Colonic mucosa (tissue), 4 donors: ENCODE results near the gene TMEM134. TPM values are rescaled to one million over a fixed set of nuclear protein-coding genes. Genes with fewer than 3 reads are reported as not detected.
A peak's percentile ranks its signal among the peaks of the same experiment; 100 is the strongest.
"Not testable (repeated sequence)": the region's sequence is repeated elsewhere in the genome, so short reads cannot be mapped to it uniquely, and the experiment has no call there.

ENCODE experiments used
- DNase-seq: peaks from one replicate; pipeline ENCODE4 v3.0.0-alpha.2; 2020
- H3K27ac ChIP-seq: fragments of 200-600 bp; one replicate; pipeline ENCODE4 v1.8.0; 2021
- H3K27me3 ChIP-seq: fragments of 200-600 bp; one replicate; pipeline ENCODE4 v1.8.0; 2021
- H3K36me3 ChIP-seq: fragments of 200-600 bp; one replicate; pipeline ENCODE4 v1.8.0; 2021
- H3K4me1 ChIP-seq: fragments of 200-600 bp; one replicate; pipeline ENCODE4 v1.8.0; 2021; ENCODE audit warnings: mild to moderate bottlenecking
- H3K4me3 ChIP-seq: fragments of 200-600 bp; one replicate; pipeline ENCODE4 v1.8.0; 2021
- H3K9ac ChIP-seq, 2 donors: one replicate each; pipeline ENCODE4 v1.7.0; 2013; ENCODE audit warnings: control low read depth in 2 of 2, low read depth in 2 of 2, low read length in 2 of 2
- H3K9me3 ChIP-seq: fragments of 200-600 bp; one replicate; pipeline ENCODE4 v1.8.0; 2021
- CTCF ChIP-seq: fragments of 200-600 bp; IDR thresholded peaks from one replicate; pipeline ENCODE4 v1.8.0; 2022; ENCODE audit warnings: antibody characterized with exemption, mild to moderate bottlenecking
- intact Hi-C: fragments of 100-400 bp; cut with DNase I; formaldehyde crosslinking; loops from one replicate; pipeline ENCODE4 v1.14.1; 2022
- total RNA-seq, 2 donors: library from RNA; stranded (reverse); fragmentation: NEBNext Ultra II Directional in 1 of 2; extraction: Animal tissue kit (Norgen Biotek cat#: 25700) in 1 of 2; gene quantifications; one replicate each; pipeline ENCODE4 v1.2.1, GENCODE V29; 2021
- donor health status: healthy.
- donor health status: DM: no; HTN: no; CAD: no.
- donor health status: DM: no; HTN: no; CAD: no.

The TMEM134 gene
- total RNA-seq, 2 donors from 2014 or later = 50.1 to 59.5 TPM

GRCh38 chr11:67429038-67429668 lies 39.9 kb downstream of the TMEM134 start:
- TF ChIP-seq CTCF = no peak
- peaks cover 12% of the 10 kb centered on the region for H3K36me3 ChIP-seq
- no peak for DNase-seq
- H3K4me1 ChIP-seq = peaks cover 8% of the 10 kb centered on the region
- H3K27me3 ChIP-seq = no peaks in the 10 kb centered on the region
- H3K9me3 ChIP-seq = no peaks in the 10 kb centered on the region
- H3K27ac ChIP-seq = no peak overlapping the region
- H3K9ac ChIP-seq = peak overlapping the region; percentile 74 to 87
- intact Hi-C loops = no loop called here
- peak overlapping the region; percentile 89 for H3K4me3 ChIP-seq

GRCh38 chr11:67428052-67429001 lies 40.7 kb downstream of the TMEM134 start, which contains the start of gene RPS6KB2:
Gene RPS6KB2 (plus strand): TSS chr11:67428494. CDS start chr11:67428546, 52 bp downstream.
- Histone ChIP-seq H3K27me3 (no peaks in the 10 kb centered on the region), H3K4me3 (peak within 1 kb of the TSS; percentile 89), H3K9me3 (no peaks in the 10 kb centered on the region), H3K9ac (peak within 1 kb of the TSS; percentile 74 to 87), H3K4me1 (peaks cover 8% of the 10 kb centered on the region), H3K36me3 (peaks cover 11% of the 10 kb centered on the region), H3K27ac (peak within 1 kb of the TSS; percentile 63)
- TF ChIP-seq CTCF = no peak
- DNase-seq = peak; percentile 100
- intact Hi-C loops = no loop called here

GRCh38 chr11:67427364-67427859 lies 41.6 kb downstream of the TMEM134 start:
- intact Hi-C loops, H3K27me3 ChIP-seq, H3K36me3 ChIP-seq, H3K4me1 ChIP-seq, H3K9me3 ChIP-seq, DNase-seq: not testable (repeated sequence)
- Histone ChIP-seq H3K4me3 (peak overlapping the region; percentile 89), H3K9ac (peak overlapping the region; percentile 74 to 76), H3K27ac (peak overlapping the region; percentile 63)

GRCh38 chr11:67423891-67424613 lies 45.0 kb downstream of the TMEM134 start:
- intact Hi-C loops = no loop called here
- Histone ChIP-seq H3K4me3 (no peak overlapping the region), H3K9ac (no peak overlapping the region), H3K4me1 (peaks cover 1% of the 10 kb centered on the region), H3K27ac (no peak overlapping the region), H3K36me3 (no peaks in the 10 kb centered on the region), H3K9me3 (no peaks in the 10 kb centered on the region), H3K27me3 (no peaks in the 10 kb centered on the region)
- DNase-seq = no peak
- TF ChIP-seq CTCF = no peak

- Histone ChIP-seq H3K27me3 (no peaks in the 10 kb centered on the region), H3K4me1 (no peaks in the 10 kb centered on the region), H3K9ac (no peak overlapping the region), H3K9me3 (no peaks in the 10 kb centered on the region), H3K27ac (no peak overlapping the region), H3K36me3 (no peaks in the 10 kb centered on the region), H3K4me3 (no peak overlapping the region)
- intact Hi-C loops = no loop called here
- no peak for DNase-seq
- no peak for TF ChIP-seq CTCF
Measured at GRCh38 chr11:67423466-67423865, 45.6 kb downstream of the TMEM134 start.
